ENCODE results near the gene MAP1S.

- TF ChIP-seq CTCF (IDR thresholded peaks at IDR 0.05) (no peak), EZH2 (IDR thresholded peaks at IDR 0.05) (no peak), EZH2phosphoT487 (IDR thresholded peaks at IDR 0.05) (no peak)
Measured at GRCh38 chr19:17755977-17756670, 36.8 kb downstream of the MAP1S start.
